ENCODE measurements around the gene TMEM150B. TPM values are rescaled to one million over a fixed set of nuclear protein-coding genes. Genes with fewer than 3 reads are reported as not detected.

TMEM150B gene
- total RNA-seq, 2 donors from 2014 or later = 0.67 to 2.7 TPM

- Mint-ChIP-seq H3K27ac (no peak overlapping the region), H3K36me3 (no peaks in the 10 kb centered on the region), H3K27me3 (no peaks in the 10 kb centered on the region), H3K4me1 (ENCODE audit: low read depth in 2 of 2) (no peaks in the 10 kb centered on the region), H3K9me3 (no peaks in the 10 kb centered on the region), H3K4me3 (no peak overlapping the region)
- DNase-seq (ENCODE audit: low spot score) = no peak
- ATAC-seq = no peak
These were observed 12.3 kb downstream of the TMEM150B start for GRCh38 chr19:55312621-55313512.

GRCh38 chr19:55311797-55312196 lies 13.3 kb downstream of the TMEM150B start:
- no peaks in the 10 kb centered on the region for H3K9me3 Mint-ChIP-seq
- no peak overlapping the region for H3K4me3 Mint-ChIP-seq
- no peaks in the 10 kb centered on the region for H3K36me3 Mint-ChIP-seq
- H3K27me3 Mint-ChIP-seq = no peaks in the 10 kb centered on the region
- ATAC-seq (no peak), DNase-seq (ENCODE audit: low spot score) (no peak)
- H3K4me1 Mint-ChIP-seq (ENCODE audit: low read depth in 2 of 2) = no peaks in the 10 kb centered on the region
- no peak overlapping the region for H3K27ac Mint-ChIP-seq

- Mint-ChIP-seq H3K36me3 (no peaks in the 10 kb centered on the region), H3K4me1 (ENCODE audit: low read depth in 2 of 2) (no peaks in the 10 kb centered on the region), H3K9me3 (no peaks in the 10 kb centered on the region), H3K27ac (no peak overlapping the region), H3K4me3 (no peak overlapping the region), H3K27me3 (no peaks in the 10 kb centered on the region)
- DNase-seq (ENCODE audit: low spot score) = no peak
- no peak for ATAC-seq
These were observed 13.7 kb downstream of the TMEM150B start for GRCh38 chr19:55311397-55311796.

- ATAC-seq (no peak), DNase-seq (ENCODE audit: low spot score) (no peak)
- no peak overlapping the region for H3K27ac Mint-ChIP-seq
- H3K4me1 Mint-ChIP-seq (ENCODE audit: low read depth in 2 of 2) = peaks cover 0 to under 1% of the 10 kb centered on the region in 2 donors
- H3K4me3 Mint-ChIP-seq = no peak overlapping the region
- H3K36me3 Mint-ChIP-seq = no peaks in the 10 kb centered on the region
- no peaks in the 10 kb centered on the region for H3K9me3 Mint-ChIP-seq
- H3K27me3 Mint-ChIP-seq = no peaks in the 10 kb centered on the region
These were observed 14.6 kb downstream of the TMEM150B start for GRCh38 chr19:55310498-55310897.

GRCh38 chr19:55309448-55309847 lies 15.7 kb downstream of the TMEM150B start:
- H3K27ac Mint-ChIP-seq = no peak overlapping the region

GRCh38 chr19:55308281-55308680 lies 16.9 kb downstream of the TMEM150B start:
- Mint-ChIP-seq H3K4me3 (no peak overlapping the region), H3K27ac (no peak overlapping the region)
- ATAC-seq = no peak

More at GRCh38 chr19:55309448-55309847, 15.7 kb downstream of the TMEM150B start:
- Mint-ChIP-seq H3K4me3 (no peak overlapping the region), H3K27me3 (no peaks in the 10 kb centered on the region), H3K9me3 (no peaks in the 10 kb centered on the region), H3K36me3 (no peaks in the 10 kb centered on the region), H3K4me1 (ENCODE audit: low read depth in 2 of 2) (peaks cover 0 to 3% of the 10 kb centered on the region in 2 donors)
- DNase-seq (ENCODE audit: low spot score) (no peak), ATAC-seq (no peak)

GRCh38 chr19:55306712-55307111 lies 18.4 kb downstream of the TMEM150B start:
- H3K4me3 Mint-ChIP-seq = no peak overlapping the region
- no peaks in the 10 kb centered on the region for H3K27me3 Mint-ChIP-seq
- peaks cover 0 to 7% of the 10 kb centered on the region in 2 donors for H3K4me1 Mint-ChIP-seq (ENCODE audit: low read depth in 2 of 2)
- no peak for ATAC-seq
- no peak for DNase-seq (ENCODE audit: low spot score)
- H3K9me3 Mint-ChIP-seq = no peaks in the 10 kb centered on the region
- H3K36me3 Mint-ChIP-seq = no peaks in the 10 kb centered on the region
- H3K27ac Mint-ChIP-seq = no peak overlapping the region

More at GRCh38 chr19:55308281-55308680, 16.9 kb downstream of the TMEM150B start:
- Mint-ChIP-seq H3K4me1 (ENCODE audit: low read depth in 2 of 2) (peaks cover 0 to 3% of the 10 kb centered on the region in 2 donors), H3K9me3 (no peaks in the 10 kb centered on the region), H3K27me3 (no peaks in the 10 kb centered on the region), H3K36me3 (no peaks in the 10 kb centered on the region)
- no peak for DNase-seq (ENCODE audit: low spot score)

GRCh38 chr19:55305983-55306562 lies 19.1 kb downstream of the TMEM150B start:
- DNase-seq (ENCODE audit: low spot score) (no peak), ATAC-seq (no peak)
- no peak overlapping the region for H3K27ac Mint-ChIP-seq

GRCh38 chr19:55305491-55305890 lies 19.6 kb downstream of the TMEM150B start:
- Mint-ChIP-seq H3K36me3 (no peaks in the 10 kb centered on the region), H3K4me3 (no peak overlapping the region)

More at GRCh38 chr19:55305983-55306562, 19.1 kb downstream of the TMEM150B start:
- H3K27me3 Mint-ChIP-seq = no peaks in the 10 kb centered on the region
- no peaks in the 10 kb centered on the region for H3K9me3 Mint-ChIP-seq
- no peaks in the 10 kb centered on the region for H3K36me3 Mint-ChIP-seq
- no peak overlapping the region for H3K4me3 Mint-ChIP-seq
- peaks cover 0 to 9% of the 10 kb centered on the region in 2 donors for H3K4me1 Mint-ChIP-seq (ENCODE audit: low read depth in 2 of 2)

GRCh38 chr19:55304980-55305379 lies 20.2 kb downstream of the TMEM150B start:
- Mint-ChIP-seq H3K9me3 (no peaks in the 10 kb centered on the region), H3K27me3 (no peaks in the 10 kb centered on the region), H3K4me3 (no peak overlapping the region), H3K36me3 (no peaks in the 10 kb centered on the region), H3K27ac (no peak overlapping the region), H3K4me1 (ENCODE audit: low read depth in 2 of 2) (peaks cover 0 to 11% of the 10 kb centered on the region in 2 donors)
- DNase-seq (ENCODE audit: low spot score) (no peak), ATAC-seq (no peak)

More at GRCh38 chr19:55305491-55305890, 19.6 kb downstream of the TMEM150B start:
- Mint-ChIP-seq H3K4me1 (ENCODE audit: low read depth in 2 of 2) (peaks cover 0 to 9% of the 10 kb centered on the region in 2 donors), H3K9me3 (no peaks in the 10 kb centered on the region), H3K27ac (no peak overlapping the region), H3K27me3 (no peaks in the 10 kb centered on the region)
- no peak for DNase-seq (ENCODE audit: low spot score)
- peak; percentile 52 to 70 for ATAC-seq

- Mint-ChIP-seq H3K4me1 (ENCODE audit: low read depth in 2 of 2) (peaks cover 0 to 13% of the 10 kb centered on the region in 2 donors), H3K27me3 (no peaks in the 10 kb centered on the region), H3K9me3 (no peaks in the 10 kb centered on the region), H3K36me3 (no peaks in the 10 kb centered on the region), H3K4me3 (no peak overlapping the region), H3K27ac (no peak overlapping the region)
- DNase-seq (ENCODE audit: low spot score) (no peak), ATAC-seq (no peak)
These were observed 20.7 kb downstream of the TMEM150B start for GRCh38 chr19:55304279-55304978.

- Mint-ChIP-seq H3K4me1 (ENCODE audit: low read depth in 2 of 2) (peaks cover 0 to 13% of the 10 kb centered on the region in 2 donors), H3K27me3 (no peaks in the 10 kb centered on the region), H3K9me3 (no peaks in the 10 kb centered on the region), H3K4me3 (no peak overlapping the region), H3K27ac (no peak overlapping the region), H3K36me3 (no peaks in the 10 kb centered on the region)
- DNase-seq (ENCODE audit: low spot score) = no peak
- ATAC-seq = no peak
These were observed 21.7 kb downstream of the TMEM150B start for GRCh38 chr19:55303477-55303876.

GRCh38 chr19:55302318-55302703 lies 22.8 kb downstream of the TMEM150B start:
- peak overlapping the region; percentile 76 to 90 for H3K27ac Mint-ChIP-seq
- peak overlapping the region; percentile 84 for H3K4me3 Mint-ChIP-seq
- H3K36me3 Mint-ChIP-seq = no peaks in the 10 kb centered on the region
- ATAC-seq (no peak), DNase-seq (ENCODE audit: low spot score) (no peak)
- H3K9me3 Mint-ChIP-seq = no peaks in the 10 kb centered on the region
- peaks cover 0 to 13% of the 10 kb centered on the region in 2 donors for H3K4me1 Mint-ChIP-seq (ENCODE audit: low read depth in 2 of 2)
- H3K27me3 Mint-ChIP-seq = no peaks in the 10 kb centered on the region
